ENCODE results near the gene TLE1. TPM values are rescaled to one million over a fixed set of nuclear protein-coding genes. Genes with fewer than 3 reads are reported as not detected.

The TLE1 gene
- total and polyA plus RNA-seq, 9 of the 15 experiments (the other 6 are each of a cell fraction or from before 2014, with no cell fraction given): 0.11 TPM; not detected in 8

- ATAC-seq: no peak
- H3K9me3 ChIP-seq (replicated peaks; ENCODE audit: control insufficient read depth, insufficient read depth, low read depth, low read length): no peaks in the 10 kb centered on the region
- POLR2A ChIA-PET: interaction anchor here (0.6 kb wide), 1 partner anchor 86 kb away, joined by 3 read pairs; no protein-coding TSS in a partner anchor
- H3K9ac ChIP-seq (ENCODE audit: insufficient read depth in 1 of 2, low read depth in 2 of 2, low read length in 2 of 2): no peak overlapping the region
- H3K4me3 ChIP-seq: no peak overlapping the region
- H3K9me1 ChIP-seq (ENCODE audit: control insufficient read depth, insufficient read depth, low read length): no peaks in the 10 kb centered on the region
- no TSS peak for BruUV-seq (replicated peaks)
- CTCF ChIA-PET (ENCODE audit: low intra/inter-chr PET ratio): no interaction called here
- no peaks in the 10 kb centered on the region for H3K36me3 ChIP-seq (ENCODE audit: control insufficient read depth, insufficient read depth, low read length)
- no peaks in the 10 kb centered on the region for H4K20me1 ChIP-seq (replicated peaks; ENCODE audit: control insufficient read depth, insufficient read depth, low read length)
- in situ Hi-C loops (cut with MboI): no loop called here
- intact Hi-C loops (cut with micrococcal nuclease): no loop called here
- H3K4me2 ChIP-seq (ENCODE audit: insufficient read depth, low read length): no peak overlapping the region
- no peak overlapping the region for H2AFZ ChIP-seq (ENCODE audit: low read depth, low read length)
- no peak for FAIRE-seq
- H3K27ac ChIP-seq (ENCODE audit: extremely low read depth, low read depth, low read length): no peak overlapping the region
- 0% methylated on average over 2 of the region's 4 CpGs for WGBS (ENCODE audit: insufficient coverage, low coverage, missing lambda C conversion rate)
- H3K4me1 ChIP-seq (replicated peaks in 1 of 2; ENCODE audit: control insufficient read depth in 2 of 2, insufficient read depth in 2 of 2, low read length in 2 of 2): no peaks in the 10 kb centered on the region
- no peaks in the 10 kb centered on the region for H3K79me2 ChIP-seq (ENCODE audit: control insufficient read depth, insufficient read depth, low read length)
- H3K27me3 ChIP-seq (ENCODE audit: control insufficient read depth in 2 of 2, insufficient read depth in 2 of 2, low read length in 2 of 2): no peaks in the 10 kb centered on the region
- no peak for DNase-seq (ENCODE audit: extremely low read depth in 1 of 4, low spot score in 3 of 4)
- no peak for TF ChIP-seq ZNF124 (CRISPR knock-in tag; IDR thresholded peaks at IDR 0.05)
- no peak for TF ChIP-seq JUN (IDR thresholded peaks at IDR 0.05; ENCODE audit: borderline replicate concordance, low read depth, low read length)
- TF ChIP-seq JUN (CRISPR knock-in tag; IDR thresholded peaks at IDR 0.05; ENCODE audit: borderline replicate concordance): no peak
- TF ChIP-seq ZNF592 (IDR thresholded peaks at IDR 0.05): no peak
- TF ChIP-seq HOXB6 (CRISPR knock-in tag; IDR thresholded peaks at IDR 0.05; ENCODE audit: borderline replicate concordance): no peak
- no peak for TF ChIP-seq CBX5 (IDR thresholded peaks at IDR 0.05; ENCODE audit: borderline replicate concordance, low read depth)
- TF ChIP-seq E2F6 (IDR thresholded peaks at IDR 0.05; ENCODE audit: borderline replicate concordance in 1 of 2, extremely low read depth in 1 of 2, insufficient read depth in 1 of 2, insufficient read length in 1 of 2, low read depth in 1 of 2, low read length in 1 of 2, poor library complexity in 1 of 2, severe bottlenecking in 1 of 2): no peak
- TF ChIP-seq MTA1 (IDR thresholded peaks at IDR 0.05; ENCODE audit: borderline replicate concordance): no peak
- no peak for TF ChIP-seq TOE1 (IDR thresholded peaks at IDR 0.05; ENCODE audit: borderline replicate concordance)
- TF ChIP-seq TOE1 (CRISPR knock-in tag; IDR thresholded peaks at IDR 0.05; ENCODE audit: borderline replicate concordance, low read depth): no peak
- TF ChIP-seq FOXA1 (IDR thresholded peaks at IDR 0.05; ENCODE audit: borderline replicate concordance): no peak
- no peak for TF ChIP-seq ZNF316 (IDR thresholded peaks at IDR 0.05)
- no peak for TF ChIP-seq HDAC6 (IDR thresholded peaks at IDR 0.05; ENCODE audit: low read depth, low read length)
- TF ChIP-seq RBM34 (IDR thresholded peaks at IDR 0.05; ENCODE audit: borderline replicate concordance, insufficient read depth, low read length): no peak
- TF ChIP-seq ZNF280B (CRISPR knock-in tag; IDR thresholded peaks at IDR 0.05): no peak
These were observed 155.0 kb downstream of the TLE1 start for GRCh38 chr9:81534138-81534875.
